GM12874 (cell line): ENCODE measurements around the gene FBXW2.

Experiments
- CTCF ChIP-seq: IDR thresholded peaks from 2 replicates; pipeline ENCODE4 v1.5.1; 2011; ENCODE audit warnings: low read depth, mild to moderate bottlenecking, control low read depth, low read length, moderate library complexity; ENCODE audit not compliant: insufficient read depth

FBXW2 gene

GRCh38 chr9:120718316-120718715 lies 74.9 kb downstream of the FBXW2 start:
- TF ChIP-seq CTCF, result no peak

- no peak for TF ChIP-seq CTCF
Measured at GRCh38 chr9:120717176-120717575, 76.0 kb downstream of the FBXW2 start.

GRCh38 chr9:120716483-120716882 lies 76.7 kb downstream of the FBXW2 start:
- TF ChIP-seq CTCF, result no peak

- no peak for TF ChIP-seq CTCF
Measured at GRCh38 chr9:120715389-120715924, 77.8 kb downstream of the FBXW2 start.

- no peak for TF ChIP-seq CTCF
Measured at GRCh38 chr9:120714846-120715388, 78.3 kb downstream of the FBXW2 start.

- no peak for TF ChIP-seq CTCF
Measured at GRCh38 chr9:120714088-120714845, 78.9 kb downstream of the FBXW2 start, which contains the start of gene MEGF9. MEGF9 (minus strand) TSS chr9:120714470; CDS start chr9:120714358, 112 bp downstream.

GRCh38 chr9:120713257-120714087 lies 79.7 kb downstream of the FBXW2 start:
- TF ChIP-seq CTCF, result no peak
